Upper lobe of left lung (tissue), 4 donors: Measurements from ENCODE around the gene CEP120.

ENCODE experiments used
- CTCF ChIP-seq, 6 experiments: fragments of 450-650 bp in 4 of 6; fragments of 200-600 bp in 2 of 6; sonication (generic) in 2 of 6; IDR thresholded peaks; one replicate each; pipeline ENCODE4 v1.5.1; 2016 to 2019; ENCODE audit warnings: antibody characterized with exemption in 6 of 6
- POLR2A ChIP-seq, 4 donors: fragments of 450-650 bp; IDR thresholded peaks; one replicate each; pipeline ENCODE4 v1.5.1; 2016 to 2017; ENCODE audit warnings: antibody characterized with exemption in 4 of 4, mild to moderate bottlenecking in 2 of 4
- POLR2AphosphoS5 ChIP-seq, 2 donors: sonication (generic); formaldehyde crosslinking; IDR thresholded peaks; one replicate each; pipeline ENCODE4 v1.5.1; 2017; ENCODE audit warnings: antibody characterized with exemption in 2 of 2

GRCh38 chr5:123351240-123351639 is 72.0 kb downstream of the CEP120 start:
- TF ChIP-seq CTCF (IDR thresholded peaks at IDR 0.05) = no peak
- no peak for TF ChIP-seq POLR2A (IDR thresholded peaks at IDR 0.05)
- TF ChIP-seq POLR2AphosphoS5 (IDR thresholded peaks at IDR 0.05) = no peak
